Keratinocyte (primary cell): Measurements from ENCODE around the gene BEST2. TPM values are rescaled to one million over a fixed set of nuclear protein-coding genes. Genes with fewer than 3 reads are reported as not detected.
"Not testable (repeated sequence)": the region's sequence is repeated elsewhere in the genome, so short reads cannot be mapped to it uniquely, and the experiment has no call there.

Experiments used
- DNase-seq: peaks from one replicate; pipeline ENCODE4 v3.0.0-alpha.2; 2011; ENCODE audit warnings: low read depth, missing footprints, low spot score
- FAIRE-seq: peaks from 2 replicates; lab custom pipeline; 2011; peaks lifted over from hg19 to GRCh38; lab: Jason Lieb, UNC
- H2AFZ ChIP-seq: 2 replicates; pipeline ENCODE4 v1.6.0; 2012; ENCODE audit warnings: low read length, control low read depth, inconsistent platforms; ENCODE audit not compliant: control insufficient read depth
- H3K27ac ChIP-seq: 2 replicates; pipeline ENCODE4 v1.5.1; 2011; ENCODE audit warnings: low read length; ENCODE audit not compliant: control insufficient read depth, insufficient read depth
- H3K27me3 ChIP-seq: 3 replicates; pipeline ENCODE4 v1.6.0; 2011; ENCODE audit warnings: low read length; ENCODE audit not compliant: control insufficient read depth, insufficient read depth; ENCODE audit errors: extremely low read depth
- H3K36me3 ChIP-seq, 2 experiments: 2 replicates in 1 of 2; 3 replicates in 1 of 2; pipeline ENCODE4 v1.5.1; 2011; ENCODE audit warnings: low read length in 2 of 2, mild to moderate bottlenecking in 1 of 2; ENCODE audit not compliant: control insufficient read depth in 2 of 2, insufficient read depth in 2 of 2; ENCODE audit errors: extremely low read depth in 1 of 2
- H3K4me1 ChIP-seq: 3 replicates; pipeline ENCODE4 v1.5.1; 2011; ENCODE audit warnings: low read length; ENCODE audit not compliant: control insufficient read depth, insufficient read depth; ENCODE audit errors: extremely low read depth
- H3K4me2 ChIP-seq: 3 replicates; pipeline ENCODE4 v1.6.0; 2011; ENCODE audit warnings: low read depth, low read length; ENCODE audit not compliant: control insufficient read depth, insufficient read depth; ENCODE audit errors: extremely low read depth
- H3K4me3 ChIP-seq, 3 experiments: fragments of 200-600 bp in 1 of 3; sonication (generic) in 1 of 3; 2 replicates in 2 of 3; 3 replicates in 1 of 3; pipeline ENCODE4 v1.5.1; 2011 to 2016; ENCODE audit warnings: low read length in 3 of 3, mild to moderate bottlenecking in 3 of 3, control low read depth in 2 of 3, inconsistent platforms in 1 of 3, low read depth in 1 of 3, mixed read lengths in 1 of 3, mixed run types in 1 of 3, moderate library complexity in 1 of 3; ENCODE audit not compliant: control insufficient read depth in 2 of 3, insufficient read depth in 2 of 3; ENCODE audit errors: extremely low read depth in 1 of 3
- H3K79me2 ChIP-seq: 2 replicates; pipeline ENCODE4 v1.6.0; 2012; ENCODE audit warnings: low read length; ENCODE audit not compliant: control insufficient read depth, insufficient read depth
- H3K9ac ChIP-seq: 3 replicates; pipeline ENCODE4 v1.6.0; 2011; ENCODE audit warnings: low read length; ENCODE audit not compliant: control insufficient read depth, insufficient read depth; ENCODE audit errors: extremely low read depth
- H3K9me1 ChIP-seq: 3 replicates; pipeline ENCODE4 v1.6.0; 2011; ENCODE audit warnings: low read length; ENCODE audit not compliant: control insufficient read depth, insufficient read depth; ENCODE audit errors: extremely low read depth
- H3K9me3 ChIP-seq: 2 replicates; pipeline ENCODE4 v1.5.1; 2012; ENCODE audit warnings: low read depth, low read length; ENCODE audit not compliant: control insufficient read depth
- H4K20me1 ChIP-seq: 3 replicates; pipeline ENCODE4 v1.6.0; 2011; ENCODE audit warnings: low read length; ENCODE audit not compliant: control insufficient read depth, insufficient read depth; ENCODE audit errors: extremely low read depth
- EZH2 ChIP-seq: IDR thresholded peaks from one replicate; pipeline ENCODE4 v1.6.1; 2012; ENCODE audit warnings: inconsistent platforms, mild to moderate bottlenecking, low read length, moderate library complexity
- dilution Hi-C: fragments of 300-500 bp; cut with MboI; formaldehyde crosslinking; loops from one replicate; pipeline ENCODE4 v1.7.0; 2020; ENCODE audit warnings: low sequenced_read_pairs; ENCODE audit not compliant: extremely low pct_ligation_motif_present
- polyA plus RNA-seq, 5 experiments: library from polyadenylated mRNA; depleted of rRNA in 3 of 5; stranded (reverse) in 3 of 5; stranded (forward) in 1 of 5; unstranded in 1 of 5; fragments of >200 nt; gene quantifications; 1 replicate in 1 of 5; 2 replicates in 3 of 5; 3 replicates in 1 of 5; pipeline versions ENCODE4 v1.2.1 to v1.2.3, GENCODE V29; 2011 to 2012; ENCODE audit warnings: missing spikeins in 2 of 5, low read depth in 1 of 5, low replicate concordance in 1 of 5
- TF ChIP-seq, protein P1 (sequence below), 3 experiments: IDR thresholded peaks in 1 of 3; conservative IDR thresholded peaks in 1 of 3; optimal IDR thresholded peaks in 1 of 3; 2 replicates in 2 of 3; 3 replicates in 1 of 3; pipeline versions ENCODE3 to v1.5.1; 2011; ENCODE audit warnings: low read length in 3 of 3, mild to moderate bottlenecking in 3 of 3, moderate library complexity in 2 of 3, control low read depth in 1 of 3, inconsistent platforms in 1 of 3; ENCODE audit not compliant: insufficient read depth in 2 of 3; ENCODE audit errors: extremely low read depth in 1 of 3

Gene BEST2
- polyA plus RNA-seq, 1 donor (not counting 4 experiments of a cell fraction or from before 2014, with no cell fraction given): not detected

- H3K79me2 ChIP-seq: peaks cover 24% of the 10 kb centered on the region
- TF ChIP-seq EZH2: no peak
- TF ChIP-seq, protein P1, sequence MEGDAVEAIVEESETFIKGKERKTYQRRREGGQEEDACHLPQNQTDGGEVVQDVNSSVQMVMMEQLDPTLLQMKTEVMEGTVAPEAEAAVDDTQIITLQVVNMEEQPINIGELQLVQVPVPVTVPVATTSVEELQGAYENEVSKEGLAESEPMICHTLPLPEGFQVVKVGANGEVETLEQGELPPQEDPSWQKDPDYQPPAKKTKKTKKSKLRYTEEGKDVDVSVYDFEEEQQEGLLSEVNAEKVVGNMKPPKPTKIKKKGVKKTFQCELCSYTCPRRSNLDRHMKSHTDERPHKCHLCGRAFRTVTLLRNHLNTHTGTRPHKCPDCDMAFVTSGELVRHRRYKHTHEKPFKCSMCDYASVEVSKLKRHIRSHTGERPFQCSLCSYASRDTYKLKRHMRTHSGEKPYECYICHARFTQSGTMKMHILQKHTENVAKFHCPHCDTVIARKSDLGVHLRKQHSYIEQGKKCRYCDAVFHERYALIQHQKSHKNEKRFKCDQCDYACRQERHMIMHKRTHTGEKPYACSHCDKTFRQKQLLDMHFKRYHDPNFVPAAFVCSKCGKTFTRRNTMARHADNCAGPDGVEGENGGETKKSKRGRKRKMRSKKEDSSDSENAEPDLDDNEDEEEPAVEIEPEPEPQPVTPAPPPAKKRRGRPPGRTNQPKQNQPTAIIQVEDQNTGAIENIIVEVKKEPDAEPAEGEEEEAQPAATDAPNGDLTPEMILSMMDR (optimal IDR thresholded peaks at IDR 0.05 in 1 of 3, IDR thresholded peaks at IDR 0.05 in 1 of 3, conservative IDR thresholded peaks at IDR 0.05 in 1 of 3; ENCODE audit: extremely low read depth in 1 of 3, insufficient read depth in 2 of 3, low read length in 3 of 3): no peak
- H3K4me1 ChIP-seq: peaks cover 25% of the 10 kb centered on the region
- no peak overlapping the region for H3K4me2 ChIP-seq
- dilution Hi-C loops: no loop called here
- no peak overlapping the region for H3K9ac ChIP-seq
- no peaks in the 10 kb centered on the region for H3K27me3 ChIP-seq
- no peak overlapping the region for H3K4me3 ChIP-seq
- DNase-seq (no peak), FAIRE-seq (no peak)
- H2AFZ ChIP-seq: no peak overlapping the region
- H3K9me3 ChIP-seq: no peaks in the 10 kb centered on the region
- H3K9me1 ChIP-seq: no peaks in the 10 kb centered on the region
- H3K27ac ChIP-seq: no peak overlapping the region
- H3K36me3 ChIP-seq: peaks cover 4 to 9% of the 10 kb centered on the region in 2 experiments
- H4K20me1 ChIP-seq: peaks cover 8% of the 10 kb centered on the region
These were observed 45.6 kb downstream of the BEST2 start for GRCh38 chr19:12797141-12797587.

DNA sequence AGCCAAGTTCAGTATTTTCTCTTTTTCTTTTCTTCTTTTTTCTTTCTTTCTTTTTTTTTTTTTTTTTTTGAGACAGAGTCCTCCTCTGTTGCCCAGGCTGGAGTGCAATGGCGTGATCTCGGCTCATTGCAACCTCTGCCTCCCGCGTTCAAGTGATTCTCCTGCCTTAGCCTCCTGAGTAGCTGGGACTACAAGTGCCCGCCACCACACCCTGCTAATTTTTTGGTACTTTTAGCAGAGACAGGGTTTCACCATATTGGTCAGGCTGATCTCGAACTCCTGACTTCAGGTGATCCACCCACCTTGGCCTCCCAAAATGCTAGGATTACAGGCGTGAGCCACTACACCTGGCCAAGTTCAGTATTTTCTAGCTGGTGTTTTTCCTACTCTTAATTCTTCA lies 46.0 kb downstream of the BEST2 start:
- H3K27me3 ChIP-seq, FAIRE-seq, H3K9ac ChIP-seq, H3K9me3 ChIP-seq, H3K27ac ChIP-seq, dilution Hi-C loops, H3K4me3 ChIP-seq, DNase-seq, H3K9me1 ChIP-seq, H4K20me1 ChIP-seq, H2AFZ ChIP-seq, H3K36me3 ChIP-seq, H3K4me2 ChIP-seq: not testable (repeated sequence)
- Histone ChIP-seq H3K79me2 (peaks cover 19% of the 10 kb centered on the region), H3K4me1 (peaks cover 29% of the 10 kb centered on the region)
